NCI-H146 treated with DMSO at 0.1 percent for 48 hours (cell line): ENCODE measurements around the gene CCDC12.

Experiments
- DNase-seq: peaks from one replicate; lab custom pipeline; 2025; ENCODE audit not compliant: unreplicated experiment; lab: John Stamatoyannopoulos, UW

CCDC12 gene

DNA sequence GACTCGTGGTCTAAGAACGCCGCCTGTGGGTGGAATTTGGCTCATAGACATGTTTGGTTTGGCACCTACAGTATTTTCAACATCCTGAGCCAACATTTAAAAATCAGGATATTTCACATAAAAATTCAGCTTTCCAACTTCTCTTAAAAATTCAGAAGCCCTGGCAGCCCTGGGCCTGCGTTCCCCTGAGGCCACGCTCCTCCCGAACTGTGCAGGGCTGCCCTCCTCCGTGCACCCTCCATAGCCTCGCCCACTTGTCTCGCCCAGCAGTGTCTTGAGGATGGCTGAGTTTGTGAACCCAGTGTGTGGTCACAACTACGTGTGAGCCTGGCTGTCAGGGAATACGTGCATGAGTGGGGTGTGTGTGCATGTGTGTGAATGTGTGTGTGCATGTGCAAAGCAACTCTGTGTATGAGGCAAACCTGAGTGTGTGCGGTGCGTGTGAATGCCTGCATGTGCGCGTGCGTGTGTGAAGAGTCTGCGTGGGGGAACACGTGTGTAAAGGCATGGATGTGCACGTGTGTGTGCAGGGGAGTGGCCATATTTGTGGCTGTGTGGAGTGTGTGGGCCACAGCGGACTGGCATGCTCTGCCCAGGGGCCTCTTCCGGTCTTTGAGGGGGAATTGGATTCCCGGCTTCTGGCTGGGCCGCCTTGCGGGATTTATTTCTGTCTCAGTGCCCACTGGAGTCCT is 68.1 kb downstream of the CCDC12 start:
- no peak for DNase-seq

DNA sequence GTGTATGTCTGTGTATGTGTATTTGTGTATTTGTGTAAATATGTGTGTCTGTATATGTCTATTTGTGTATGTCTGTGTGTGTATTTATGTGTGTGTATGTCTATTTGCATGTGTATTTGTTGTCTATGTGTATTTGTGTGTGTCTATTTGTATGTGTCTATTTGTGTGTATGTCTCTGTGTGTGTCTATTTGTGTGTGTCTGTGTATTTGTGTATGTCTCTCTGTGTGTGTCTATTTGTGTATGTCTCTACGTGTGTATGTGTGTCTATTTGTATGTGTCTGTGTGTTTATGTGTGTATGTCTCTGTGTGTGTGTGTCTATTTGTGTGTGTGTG is 68.6 kb downstream of the CCDC12 start:
- no peak for DNase-seq

DNA sequence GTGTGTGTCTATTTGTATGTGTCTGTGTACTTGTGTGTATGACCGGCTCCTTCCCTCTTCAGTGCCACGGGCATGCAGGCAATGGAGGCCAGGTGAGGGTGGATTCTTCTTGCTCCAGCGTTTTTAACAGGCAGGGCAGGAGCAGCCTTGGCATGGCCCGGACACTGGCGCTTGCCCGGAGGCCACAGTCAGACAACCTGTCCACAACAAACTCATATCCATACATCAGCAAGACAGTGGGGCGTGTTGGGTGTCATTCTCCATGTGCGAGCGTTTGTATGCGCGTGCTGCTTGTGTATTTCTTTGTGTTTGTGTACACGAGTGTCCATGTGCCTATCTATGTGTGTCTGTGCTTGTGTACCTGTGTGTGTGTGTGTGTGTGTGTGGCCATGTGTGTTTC is 69.3 kb downstream of the CCDC12 start:
- no peak for DNase-seq

DNA sequence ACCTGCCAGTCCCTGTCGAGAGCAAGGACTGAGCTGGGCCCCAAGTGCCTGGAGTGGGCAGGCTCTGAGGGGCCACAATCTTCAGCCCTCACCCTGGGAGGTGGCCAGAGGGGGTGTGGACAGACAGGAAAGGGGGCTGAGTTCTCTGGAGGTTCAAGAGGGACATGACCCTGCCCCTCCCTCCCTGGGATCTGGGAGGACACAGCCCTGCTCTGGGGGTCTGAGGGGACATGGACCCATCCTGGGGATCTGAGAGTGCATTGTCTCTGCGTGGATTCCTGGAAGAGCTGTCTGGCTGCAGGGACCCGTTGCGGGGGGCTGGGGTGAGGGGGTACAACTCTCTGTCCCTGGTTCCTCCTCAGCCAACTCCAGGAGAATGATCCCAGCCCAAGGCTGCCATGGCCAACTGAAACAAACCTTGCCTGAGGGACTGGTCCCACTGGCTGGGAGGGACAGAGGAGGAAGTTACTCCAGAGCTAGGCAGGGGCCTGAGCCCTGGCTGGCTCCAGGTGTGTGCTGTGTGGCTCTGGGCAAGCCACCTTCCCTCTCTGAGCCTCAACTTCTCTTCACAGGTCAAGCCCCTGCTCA is 70.0 kb downstream of the CCDC12 start:
- no peak for DNase-seq

DNA sequence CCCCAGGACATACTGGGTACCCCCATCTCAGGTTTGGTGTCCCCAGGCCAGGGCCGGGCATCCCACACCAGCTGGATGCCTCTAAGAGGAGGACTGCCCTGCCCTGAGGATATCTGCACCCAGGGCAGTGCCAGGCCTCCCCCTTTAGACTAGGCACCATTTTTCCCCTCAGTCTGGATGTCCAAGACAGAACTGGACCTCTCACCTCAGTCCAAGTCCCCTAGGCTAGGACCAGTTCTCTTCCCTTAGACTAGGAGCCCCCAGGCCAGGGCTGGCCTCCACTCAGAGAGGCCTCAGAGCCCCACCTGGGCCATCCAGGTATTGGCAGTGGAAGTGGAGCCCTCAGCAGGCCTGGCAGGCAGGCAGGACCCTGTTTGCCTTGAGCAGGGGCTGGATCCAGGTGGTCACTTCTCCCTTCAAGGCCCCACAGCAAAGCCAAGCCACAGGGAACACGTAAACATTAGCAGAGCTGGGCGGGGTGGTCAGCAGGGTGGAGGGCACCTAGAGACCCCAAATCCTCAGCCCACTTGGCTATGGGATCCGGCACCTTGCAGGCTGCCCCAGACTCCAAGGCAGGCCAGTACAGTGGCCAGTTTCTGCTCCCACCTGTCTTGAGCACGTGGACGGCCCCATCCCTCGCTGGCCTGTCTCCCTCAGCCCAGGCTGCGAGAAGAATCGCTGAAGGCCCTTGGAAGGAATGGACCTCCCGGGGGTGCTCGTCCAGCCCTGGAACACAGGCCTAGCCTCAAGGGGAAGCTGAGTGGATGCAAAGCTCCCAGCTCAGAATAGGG is 70.7 kb downstream of the CCDC12 start:
- DNase-seq, result no peak

DNA sequence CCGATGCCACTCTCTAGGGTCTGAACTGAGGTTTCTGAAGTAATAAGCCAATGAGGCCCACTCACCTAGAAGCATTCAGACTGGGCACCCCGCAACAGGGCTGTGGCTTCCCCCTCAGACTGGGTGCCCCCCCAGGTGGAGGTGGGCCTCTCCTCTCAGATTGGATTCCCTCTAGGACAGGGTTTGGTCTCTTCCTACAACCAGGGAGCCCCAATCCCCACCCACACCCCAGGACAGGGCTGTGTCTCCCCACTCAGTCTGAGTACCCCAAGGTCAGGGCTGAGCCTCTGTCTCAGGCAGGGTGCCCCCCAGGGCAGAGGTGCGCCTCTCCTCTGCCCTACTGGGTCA is 71.4 kb downstream of the CCDC12 start:
- DNase-seq, result no peak

DNA sequence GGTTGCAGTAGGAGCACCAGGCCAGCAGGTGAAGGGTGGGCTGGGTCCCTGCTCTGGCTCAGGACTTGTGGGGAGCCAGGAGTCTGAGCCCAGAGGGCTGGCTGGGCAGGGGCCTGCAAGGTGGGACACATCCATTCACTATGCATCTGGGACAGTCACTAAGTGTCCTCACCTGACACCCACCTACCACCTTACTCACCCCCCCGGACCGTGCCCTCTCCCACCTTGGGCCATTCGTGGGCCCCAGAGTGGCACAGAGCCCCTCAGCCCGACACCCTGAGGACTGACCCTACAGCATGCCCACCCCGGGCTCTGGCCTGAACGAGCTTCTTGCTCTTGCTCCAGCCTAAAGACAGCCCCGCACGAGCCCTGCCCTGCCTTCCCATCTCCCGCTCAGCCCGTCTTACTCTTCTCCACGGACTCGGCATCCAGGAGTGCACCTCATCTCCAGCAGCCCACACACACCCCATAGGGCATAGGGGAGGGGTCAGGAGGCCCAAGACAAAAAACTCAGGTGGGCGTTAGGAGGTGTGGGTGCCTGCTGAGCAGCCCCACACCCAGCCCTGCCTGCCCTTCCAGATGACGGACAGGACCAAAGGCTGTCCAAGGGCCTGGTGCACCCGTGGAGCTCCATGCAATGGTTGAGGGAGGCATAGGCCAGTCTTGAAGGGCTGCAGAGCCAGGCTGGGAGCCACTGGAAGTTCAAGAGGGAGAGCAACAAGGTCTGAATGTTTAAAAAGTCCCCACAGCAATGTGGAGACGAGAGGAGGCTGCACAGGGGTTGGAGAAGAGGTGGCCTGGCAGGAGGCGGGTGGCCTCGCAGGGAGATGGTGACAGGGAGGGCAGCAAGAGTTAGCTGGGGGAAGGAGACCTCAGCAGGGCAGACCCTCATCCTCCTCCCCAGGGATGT is 72.0 kb downstream of the CCDC12 start:
- DNase-seq, result no peak

DNA sequence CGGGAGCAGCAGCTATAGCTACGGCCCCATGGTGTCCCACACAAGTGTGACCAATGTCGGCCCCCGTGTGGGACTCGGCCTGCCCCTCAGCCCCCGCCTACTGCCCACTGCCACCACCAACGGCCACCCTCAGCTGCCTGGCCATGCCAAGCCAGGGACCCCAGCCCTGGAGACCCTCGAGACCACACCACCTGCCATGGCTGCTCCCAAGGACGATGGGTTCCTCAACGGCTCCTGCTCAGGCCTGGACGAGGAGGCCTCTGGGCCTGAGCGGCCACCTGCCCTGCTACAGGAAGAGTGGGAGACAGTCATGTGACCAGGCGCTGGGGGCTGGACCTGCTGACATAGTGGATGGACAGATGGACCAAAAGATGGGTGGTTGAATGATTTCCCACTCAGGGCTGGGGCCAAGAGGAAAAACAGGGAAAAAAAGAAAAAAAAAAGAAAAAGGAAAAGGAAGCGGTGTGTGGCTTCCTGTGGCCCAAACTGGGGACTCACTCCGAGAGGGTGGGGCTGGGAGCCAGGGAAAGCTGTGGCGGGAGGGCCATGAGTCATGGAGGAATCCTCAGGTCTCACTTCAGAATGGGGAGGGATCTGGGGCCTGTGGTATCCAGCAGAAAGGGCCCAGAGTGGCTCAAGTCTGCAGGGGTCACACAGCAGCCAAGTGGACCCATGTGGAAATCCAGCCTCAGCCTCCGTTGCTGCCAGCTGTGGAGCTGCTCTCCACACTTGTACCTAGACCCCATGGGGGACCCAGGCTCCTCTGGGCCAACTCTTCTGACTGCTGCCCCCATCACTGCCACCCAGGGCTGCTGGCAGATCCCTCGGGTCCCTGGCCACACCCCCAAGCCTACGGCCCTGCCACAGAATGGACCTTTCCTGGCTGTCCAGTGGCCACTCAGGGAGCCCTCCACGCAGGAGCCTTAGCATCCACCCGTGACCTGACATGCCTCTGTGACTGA is 72.9 kb downstream of the CCDC12 start:
- DNase-seq, result no peak

DNA sequence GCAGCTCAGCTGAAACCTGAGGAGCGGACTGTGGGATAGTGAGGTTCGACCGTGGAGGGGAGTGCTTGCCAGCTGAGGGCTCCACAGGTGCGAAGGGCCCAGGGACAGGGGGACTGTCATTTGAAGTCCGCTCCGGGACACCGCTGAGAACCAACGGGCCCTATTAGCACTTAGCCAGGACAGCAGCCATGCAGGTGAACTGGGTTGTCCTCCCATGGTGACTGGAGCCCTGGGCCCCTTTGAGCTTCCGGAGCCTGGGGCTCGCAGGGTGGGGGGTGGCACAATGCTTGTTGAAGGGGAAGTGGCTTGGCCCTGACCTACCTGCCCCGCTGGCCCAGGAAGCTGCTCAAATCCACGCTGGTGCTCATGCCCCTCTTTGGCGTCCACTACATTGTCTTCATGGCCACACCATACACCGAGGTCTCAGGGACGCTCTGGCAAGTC is 74.3 kb downstream of the CCDC12 start:
- no peak for DNase-seq

DNA sequence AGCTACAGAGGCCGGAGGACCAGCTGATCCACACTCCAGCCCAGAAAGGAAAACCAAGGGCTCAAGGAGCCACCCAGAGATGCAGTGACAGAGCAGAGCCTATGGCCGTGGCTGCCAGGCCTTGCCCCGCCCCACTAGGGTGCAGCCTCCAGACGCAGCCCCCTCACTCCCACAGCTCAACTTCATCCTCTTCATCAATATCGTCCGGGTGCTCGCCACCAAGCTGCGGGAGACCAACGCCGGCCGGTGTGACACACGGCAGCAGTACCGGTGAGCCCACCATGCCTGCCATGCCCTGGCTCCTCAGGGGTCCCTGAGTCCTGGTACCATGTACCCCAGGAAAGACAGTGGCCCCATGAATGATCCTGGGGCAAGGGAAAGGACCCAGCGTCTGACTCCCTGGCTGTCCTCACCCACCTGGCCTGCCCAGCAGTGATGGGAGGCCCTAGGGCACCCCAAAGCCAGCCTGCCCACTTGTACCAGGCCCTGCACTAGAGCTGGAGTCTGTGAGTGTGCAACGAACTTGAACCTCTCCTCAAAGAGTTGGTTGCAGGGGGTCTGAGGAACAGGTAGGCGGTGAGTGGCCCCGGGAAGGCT is 74.9 kb downstream of the CCDC12 start:
- no peak for DNase-seq

DNA sequence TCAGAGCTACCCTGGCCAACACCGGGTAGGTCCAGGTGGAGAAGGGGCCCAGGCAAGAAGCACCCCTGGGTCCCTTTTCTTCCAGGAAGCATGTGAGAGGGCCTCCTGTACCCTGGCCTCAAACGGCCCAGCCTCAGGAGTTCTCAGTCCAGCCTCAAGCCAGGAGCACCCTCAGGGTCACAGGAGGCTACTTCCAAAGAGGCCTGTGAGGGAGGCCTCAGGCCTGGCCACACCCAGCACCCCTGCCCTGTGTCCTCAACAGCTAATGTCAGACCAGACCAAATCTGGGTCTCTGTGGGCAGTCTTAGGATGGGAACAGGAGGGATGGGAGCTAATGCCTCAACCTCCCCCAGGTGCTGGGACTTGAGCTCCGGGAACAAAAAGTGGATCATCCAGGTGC is 75.5 kb downstream of the CCDC12 start:
- DNase-seq, result no peak

DNA sequence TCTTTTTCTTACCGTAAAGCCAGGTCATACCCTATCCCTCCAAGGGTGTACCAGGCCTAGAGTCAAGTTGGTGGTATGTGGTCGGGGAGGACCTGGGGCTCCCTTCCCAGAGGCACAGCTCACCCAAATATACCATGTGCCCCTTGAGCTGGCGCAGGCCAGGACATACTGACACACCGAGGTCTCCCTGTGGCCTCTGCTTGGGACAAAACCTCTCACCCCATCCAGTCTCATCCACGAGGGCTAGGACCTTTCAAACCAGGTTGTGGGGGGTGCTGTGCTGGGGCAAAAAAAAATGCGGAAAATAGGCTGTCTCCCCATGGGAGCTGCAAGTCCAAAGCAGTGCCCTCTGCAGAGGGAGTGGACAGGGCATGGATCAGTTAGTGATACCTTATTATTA is 76.2 kb downstream of the CCDC12 start:
- no peak for DNase-seq

DNA sequence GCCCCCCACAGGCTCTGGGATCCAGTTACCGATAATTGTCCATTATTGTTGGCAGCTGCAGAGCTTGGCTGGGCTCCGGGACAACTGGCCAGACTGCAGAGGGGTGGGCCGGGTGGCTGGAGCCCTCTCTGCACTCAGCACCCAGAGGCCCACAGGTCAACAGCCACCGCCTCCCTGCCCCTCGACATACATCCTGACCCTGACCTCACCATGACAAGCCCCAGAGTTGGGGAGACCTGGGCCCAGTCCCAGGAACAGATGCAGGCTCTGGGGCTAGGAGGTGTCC is 76.6 kb downstream of the CCDC12 start:
- peak; percentile 55 for DNase-seq

DNA sequence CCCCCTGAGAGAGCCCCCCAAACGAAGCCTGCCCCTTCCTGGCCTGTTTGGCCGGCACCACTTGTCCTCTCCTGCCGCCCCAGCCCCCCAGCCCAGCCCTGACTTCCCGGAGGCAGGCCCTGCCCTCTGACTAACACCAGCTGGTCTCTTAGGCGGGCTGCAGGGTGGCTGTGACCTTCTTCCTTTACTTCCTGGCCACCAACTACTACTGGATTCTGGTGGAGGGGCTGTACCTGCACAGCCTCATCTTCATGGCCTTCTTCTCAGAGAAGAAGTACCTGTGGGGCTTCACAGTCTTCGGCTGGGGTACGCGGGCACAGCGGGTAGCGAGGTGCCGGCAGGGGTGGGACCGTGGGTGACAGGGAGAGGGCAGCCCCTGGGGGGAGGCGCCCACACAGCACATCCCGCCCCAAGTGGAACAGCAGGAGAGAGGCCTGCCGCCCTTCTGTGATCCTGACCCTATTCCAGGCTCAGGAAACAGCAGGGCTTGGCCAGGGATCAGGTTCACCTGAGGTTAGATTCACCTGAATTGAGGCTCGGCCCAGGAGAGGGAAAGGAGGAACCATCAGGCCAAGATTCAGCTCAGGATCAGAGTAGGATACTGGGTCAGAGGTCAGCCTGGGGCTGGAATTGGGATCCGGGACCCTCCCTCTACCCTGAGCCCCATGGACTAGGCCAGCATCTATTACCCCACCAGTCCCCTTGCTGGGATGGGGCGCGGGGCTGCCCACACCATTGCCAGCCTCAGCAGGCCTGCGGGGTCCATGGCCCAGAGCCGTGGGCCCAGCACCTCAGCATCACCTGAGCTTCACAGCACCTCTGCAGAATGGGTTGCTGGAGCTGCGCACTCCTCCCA is 77.2 kb downstream of the CCDC12 start:
- no peak for DNase-seq

DNA sequence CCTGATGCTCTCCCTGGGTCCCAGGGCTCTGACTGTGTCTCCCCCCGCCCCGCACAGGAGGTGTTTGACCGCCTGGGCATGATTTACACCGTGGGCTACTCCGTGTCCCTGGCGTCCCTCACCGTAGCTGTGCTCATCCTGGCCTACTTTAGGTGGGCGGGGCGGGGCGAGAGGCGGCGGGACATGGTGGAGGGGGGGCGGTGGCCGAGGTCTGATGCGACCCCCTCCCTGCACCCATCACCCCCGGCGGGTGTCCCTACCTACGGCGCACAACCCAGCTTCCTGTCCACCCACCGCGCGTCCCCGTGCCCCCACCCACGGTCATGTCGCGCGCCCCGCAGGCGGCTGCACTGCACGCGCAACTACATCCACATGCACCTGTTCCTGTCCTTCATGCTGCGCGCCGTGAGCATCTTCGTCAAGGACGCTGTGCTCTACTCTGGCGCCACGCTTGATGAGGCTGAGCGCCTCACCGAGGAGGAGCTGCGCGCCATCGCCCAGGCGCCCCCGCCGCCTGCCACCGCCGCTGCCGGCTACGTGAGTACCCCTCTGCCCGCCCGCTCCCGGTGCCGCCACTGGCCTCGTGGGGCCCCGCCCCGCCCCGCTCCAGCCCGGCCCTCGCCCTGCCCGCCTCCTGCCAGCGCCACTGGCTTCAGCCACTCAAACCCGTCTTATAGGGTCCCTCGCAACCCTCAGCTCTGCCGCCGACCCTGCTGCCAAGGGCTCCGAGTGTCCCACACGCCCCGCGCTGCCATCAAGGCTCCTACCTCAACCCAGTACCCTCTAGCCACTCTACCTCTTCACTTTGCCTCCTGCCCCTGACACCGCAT is 78.0 kb downstream of the CCDC12 start:
- DNase-seq, result no peak

DNA sequence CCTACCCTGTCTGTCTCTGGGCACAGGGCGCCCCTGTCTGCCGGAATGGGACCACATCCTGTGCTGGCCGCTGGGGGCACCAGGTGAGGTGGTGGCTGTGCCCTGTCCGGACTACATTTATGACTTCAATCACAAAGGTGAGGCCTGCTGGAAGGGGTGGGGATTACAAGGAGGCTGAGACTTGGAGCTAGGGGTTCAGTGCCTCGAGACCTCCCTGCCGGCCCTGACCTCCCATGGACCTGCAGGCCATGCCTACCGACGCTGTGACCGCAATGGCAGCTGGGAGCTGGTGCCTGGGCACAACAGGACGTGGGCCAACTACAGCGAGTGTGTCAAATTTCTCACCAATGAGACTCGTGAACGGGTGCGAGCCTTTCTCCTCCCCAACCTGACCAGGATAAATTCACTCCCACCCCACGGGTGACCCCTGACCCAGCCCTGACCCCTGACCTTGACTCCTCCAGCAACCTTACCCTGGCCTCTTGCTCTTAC is 78.7 kb downstream of the CCDC12 start:
- DNase-seq, result no peak

DNA sequence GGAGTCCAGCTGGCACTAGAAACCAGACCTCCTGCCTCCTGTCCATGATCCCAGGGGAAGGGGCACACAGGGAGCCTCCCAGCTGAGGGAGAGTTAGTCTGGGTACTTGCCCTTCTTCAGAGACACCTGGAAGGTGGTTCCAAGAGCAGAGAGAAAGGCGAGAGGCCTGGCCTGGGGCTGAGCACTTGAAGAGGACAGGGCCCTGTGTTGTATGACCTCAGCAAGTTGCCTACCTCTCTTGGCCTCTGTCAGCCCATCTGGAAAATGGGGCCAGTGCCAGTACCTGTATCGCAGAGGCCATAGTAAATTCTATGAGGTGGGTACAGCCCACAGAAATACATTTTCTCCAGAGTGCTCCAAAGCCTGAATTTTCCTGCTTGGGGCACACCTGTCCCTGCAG is 79.5 kb downstream of the CCDC12 start:
- no peak for DNase-seq

DNA sequence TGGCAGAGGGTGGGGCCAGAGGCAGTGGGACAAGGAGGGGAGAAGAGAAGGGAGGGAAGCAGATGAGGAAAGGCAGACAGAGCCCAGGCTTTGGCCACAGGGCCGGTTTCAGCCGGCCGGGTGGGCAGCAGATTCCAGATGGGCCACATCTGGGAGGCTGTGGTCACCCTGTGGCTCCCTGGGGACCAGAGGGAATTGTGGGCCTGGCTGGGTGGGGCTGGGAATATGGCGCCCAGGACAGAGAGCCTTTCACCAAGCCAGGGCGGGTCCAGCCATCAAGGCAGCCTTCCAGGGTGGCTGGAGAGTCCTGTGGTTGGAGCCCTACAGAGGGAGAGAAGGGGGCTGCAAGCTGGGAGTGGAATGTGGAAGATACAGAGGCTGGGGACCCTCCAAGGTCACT is 80.2 kb downstream of the CCDC12 start:
- no peak for DNase-seq
